IMR-90 (cell line): Measurements from ENCODE around the gene CDADC1. TPM values are rescaled to one million over a fixed set of nuclear protein-coding genes. Genes with fewer than 3 reads are reported as not detected.

Source experiments
- ATAC-seq: fragments of 200-7000 bp; cut with Tn5 transposase; 2 replicates; pipeline ENCODE4 v1.9.1; 2020; ENCODE audit warnings: low read depth, mild to moderate bottlenecking, moderate library complexity
- BruUV-seq: library from RNA; stranded (reverse); fragments of 400-500 nt; replicated peaks from 2 replicates; lab custom pipeline; 2021; lab: Mats Ljungman, UMichigan
- CTCF ChIA-PET: fragments of 300-600 bp; formaldehyde crosslinking; extraction: SDS; loops from one replicate; lab custom pipeline; 2021; ENCODE audit warnings: antibody characterized with exemption; lab: Yijun Ruan, JAX
- POLR2A ChIA-PET: fragments of 300-600 bp; sonication (Branson Sonifier 250); formaldehyde crosslinking; loops from one replicate; lab custom pipeline; 2022; ENCODE audit warnings: antibody characterized with exemption; ENCODE audit not compliant: unreplicated experiment; lab: Charles Lee
- DNase-seq: peaks from one replicate; pipeline ENCODE4 v3.0.0; 2013
- H2AFZ ChIP-seq: replicated peaks from 2 replicates; pipeline ENCODE3; 2013; ENCODE audit warnings: low read length, mild to moderate bottlenecking; ENCODE audit not compliant: poor library complexity
- H2AK5ac ChIP-seq: 2 replicates; pipeline ENCODE4 v1.6.1; 2013; ENCODE audit warnings: low read depth, low read length, inconsistent platforms
- H2AK9ac ChIP-seq: replicated peaks from 2 replicates; pipeline ENCODE3; 2013; ENCODE audit warnings: mild to moderate bottlenecking, low read depth, low read length, moderate library complexity; ENCODE audit not compliant: poor library complexity
- H2BK120ac ChIP-seq: 2 replicates; pipeline ENCODE4 v1.6.1; 2013; ENCODE audit warnings: low read depth, low read length, inconsistent platforms
- H2BK15ac ChIP-seq: 3 replicates; pipeline ENCODE4 v1.6.1; 2013; ENCODE audit warnings: low read depth, low read length, inconsistent platforms
- H2BK20ac ChIP-seq: 2 replicates; pipeline ENCODE4 v1.6.1; 2013; ENCODE audit warnings: low read depth, mild to moderate bottlenecking, inconsistent platforms, low read length, moderate library complexity
- H2BK5ac ChIP-seq: 2 replicates; pipeline ENCODE4 v1.6.1; 2013; ENCODE audit warnings: mild to moderate bottlenecking, low read depth, low read length, inconsistent platforms; ENCODE audit not compliant: poor library complexity, severe bottlenecking
- H3K14ac ChIP-seq: replicated peaks from 2 replicates; pipeline ENCODE4 v1.6.1; 2013; ENCODE audit warnings: low read depth, low read length, inconsistent platforms
- H3K18ac ChIP-seq: 2 replicates; pipeline ENCODE4 v1.6.1; 2013; ENCODE audit warnings: low read depth, low read length, control low read depth
- H3K23ac ChIP-seq: 2 replicates; pipeline ENCODE4 v1.6.1; 2013; ENCODE audit warnings: low read depth, low read length, inconsistent platforms
- H3K27ac ChIP-seq: 2 replicates; pipeline ENCODE4 v1.5.1; 2013; ENCODE audit warnings: mild to moderate bottlenecking, control low read depth, low read length; ENCODE audit not compliant: insufficient read depth
- H3K27me3 ChIP-seq: 2 replicates; pipeline ENCODE4 v1.6.1; 2013; ENCODE audit warnings: low read length; ENCODE audit not compliant: control insufficient read depth, insufficient read depth
- H3K36me3 ChIP-seq: 2 replicates; pipeline ENCODE4 v1.6.1; 2013; ENCODE audit warnings: low read length, mixed read lengths; ENCODE audit not compliant: control insufficient read depth, insufficient read depth
- H3K4ac ChIP-seq: 2 replicates; pipeline ENCODE4 v1.6.1; 2013; ENCODE audit warnings: low read depth, low read length, inconsistent platforms
- H3K4me1 ChIP-seq: 2 replicates; pipeline ENCODE4 v1.6.1; 2013; ENCODE audit warnings: low read length, mixed read lengths; ENCODE audit not compliant: control insufficient read depth, insufficient read depth
- H3K4me2 ChIP-seq: 2 replicates; pipeline ENCODE4 v1.6.1; 2013; ENCODE audit warnings: low read depth, mild to moderate bottlenecking, control low read depth, low read length, moderate library complexity
- H3K4me3 ChIP-seq: 2 replicates; pipeline ENCODE4 v1.5.1; 2013; ENCODE audit warnings: low read depth, mild to moderate bottlenecking, control low read depth, low read length, moderate library complexity; ENCODE audit not compliant: insufficient read depth
- H3K56ac ChIP-seq: 2 replicates; pipeline ENCODE4 v1.6.1; 2013; ENCODE audit warnings: low read length, inconsistent platforms; ENCODE audit not compliant: insufficient read depth; ENCODE audit errors: extremely low read depth
- H3K79me1 ChIP-seq, 2 experiments: 2 replicates each; pipeline ENCODE4 v1.6.1; 2013; ENCODE audit warnings: low read length in 2 of 2, inconsistent platforms in 1 of 2, low read depth in 1 of 2
- H3K9ac ChIP-seq: 2 replicates; pipeline ENCODE4 v1.6.1; 2013; ENCODE audit warnings: low read depth, low read length, control low read depth
- H3K9me1 ChIP-seq: 2 replicates; pipeline ENCODE4 v1.6.1; 2013; ENCODE audit warnings: low read length, inconsistent platforms; ENCODE audit not compliant: insufficient read depth
- H3K9me3 ChIP-seq: 2 replicates; pipeline ENCODE4 v1.6.1; 2013; ENCODE audit warnings: low read length; ENCODE audit not compliant: control insufficient read depth, insufficient read depth
- H4K20me1 ChIP-seq: 2 replicates; pipeline ENCODE4 v1.6.1; 2013; ENCODE audit warnings: low read length, inconsistent platforms; ENCODE audit not compliant: insufficient read depth
- H4K5ac ChIP-seq: 2 replicates; pipeline ENCODE4 v1.6.1; 2013; ENCODE audit warnings: mild to moderate bottlenecking, low read depth, low read length, control low read depth
- H4K8ac ChIP-seq, 2 experiments: 2 replicates each; pipeline ENCODE4 v1.6.1; 2013; ENCODE audit warnings: low read depth in 2 of 2, low read length in 2 of 2, control low read depth in 1 of 2, inconsistent platforms in 1 of 2
- H4K91ac ChIP-seq: 2 replicates; pipeline ENCODE4 v1.6.1; 2013; ENCODE audit warnings: low read depth, low read length, inconsistent platforms; ENCODE audit not compliant: insufficient read depth
- BHLHE40 ChIP-seq: fragments of 150-350 bp; IDR thresholded peaks from 2 replicates; pipeline ENCODE4 v1.6.1; 2016; ENCODE audit warnings: mild to moderate bottlenecking, low read depth, low read length
- CEBPB ChIP-seq: IDR thresholded peaks from 2 replicates; pipeline ENCODE4 v1.6.1; 2012; ENCODE audit warnings: low read depth, low read length, improper control_type of control experiment
- CHD1 ChIP-seq: IDR thresholded peaks from 2 replicates; pipeline ENCODE4 v1.6.1; 2012; ENCODE audit warnings: low read depth, low read length, improper control_type of control experiment
- CTCF ChIP-seq: conservative IDR thresholded peaks from 2 replicates; pipeline ENCODE4 v1.5.1; 2012; ENCODE audit warnings: mild to moderate bottlenecking, low read depth, low read length, improper control_type of control experiment
- ELK1 ChIP-seq: fragments of 150-350 bp; IDR thresholded peaks from 2 replicates; pipeline ENCODE4 v1.6.1; 2016; ENCODE audit warnings: low read depth, mild to moderate bottlenecking, low read length, moderate library complexity, borderline replicate concordance
- FOS ChIP-seq: fragments of 150-350 bp; IDR thresholded peaks from 2 replicates; pipeline ENCODE4 v1.6.1; 2016; ENCODE audit warnings: low read depth, low read length
- MAFK ChIP-seq: IDR thresholded peaks from 2 replicates; pipeline ENCODE4 v1.6.1; 2012; ENCODE audit warnings: low read depth, low read length, improper control_type of control experiment
- MAZ ChIP-seq: IDR thresholded peaks from 2 replicates; pipeline ENCODE4 v1.6.1; 2012; ENCODE audit warnings: low read depth, mild to moderate bottlenecking, low read length, improper control_type of control experiment, moderate library complexity, borderline replicate concordance
- MXI1 ChIP-seq: IDR thresholded peaks from 2 replicates; pipeline ENCODE4 v1.6.1; 2012; ENCODE audit warnings: low read depth, mild to moderate bottlenecking, low read length, moderate library complexity, borderline replicate concordance
- NFE2L2 ChIP-seq: fragments of 150-350 bp; IDR thresholded peaks from 2 replicates; pipeline ENCODE4 v1.6.1; 2016; ENCODE audit warnings: low read depth, mild to moderate bottlenecking, low read length
- POLR2A ChIP-seq: IDR thresholded peaks from 2 replicates; pipeline ENCODE4 v1.6.1; 2012; ENCODE audit warnings: mild to moderate bottlenecking, low read depth, low read length
- RAD21 ChIP-seq: IDR thresholded peaks from 2 replicates; pipeline ENCODE4 v1.6.1; 2012; ENCODE audit warnings: low read length, improper control_type of control experiment
- RCOR1 ChIP-seq: IDR thresholded peaks from 2 replicates; pipeline ENCODE4 v1.6.1; 2012; ENCODE audit warnings: mild to moderate bottlenecking, low read length, improper control_type of control experiment; ENCODE audit not compliant: insufficient replicate concordance
- RFX5 ChIP-seq: IDR thresholded peaks from 2 replicates; pipeline ENCODE4 v1.8.0; 2012; ENCODE audit warnings: low read depth, mild to moderate bottlenecking, low read length, moderate library complexity
- SMC3 ChIP-seq: fragments of 150-350 bp; IDR thresholded peaks from 2 replicates; pipeline ENCODE4 v1.6.1; 2016; ENCODE audit warnings: low read depth, mild to moderate bottlenecking, antibody characterized with exemption, low read length, moderate library complexity
- USF2 ChIP-seq: fragments of 150-350 bp; IDR thresholded peaks from 2 replicates; pipeline ENCODE4 v1.6.1; 2017; ENCODE audit warnings: mild to moderate bottlenecking, antibody characterized with exemption, low read length, low read depth
- WGBS, 2 experiments: methylation state at CpG; one replicate each; pipeline versions ENCODE4 v1.1.5 to v1.1.7; 2013; ENCODE audit warnings: missing lambda C conversion rate in 2 of 2; ENCODE audit not compliant: insufficient read length in 1 of 2; ENCODE audit errors: extremely low coverage in 2 of 2; 5-methylcytosine and 5-hydroxymethylcytosine counted together
- dilution Hi-C: fragments of 300-500 bp; cut with HindIII; formaldehyde crosslinking; loops from one replicate; pipeline ENCODE4 v1.14.3; 2018; ENCODE audit warnings: low sequenced_read_pairs; ENCODE audit not compliant: unreplicated experiment
- in situ Hi-C: fragments of 300-500 bp; cut with MboI; formaldehyde crosslinking; loops from 3 replicates; pipeline ENCODE4 v1.14.3; 2019; ENCODE audit warnings: low sequenced_read_pairs, inconsistent platforms, mixed read lengths
- intact Hi-C: fragments of 100-400 bp; cut with micrococcal nuclease; formaldehyde crosslinking; loops from 2 replicates; pipeline ENCODE4 v1.10.0; 2022
- polyA plus RNA-seq, 3 experiments: library from polyadenylated mRNA; depleted of rRNA; stranded (reverse); fragments of >200 nt; gene quantifications; 2 replicates each; pipeline ENCODE4 v1.2.3, GENCODE V29; 2012; ENCODE audit warnings: low replicate concordance in 1 of 3
- total RNA-seq: library from RNA; depleted of rRNA; stranded (reverse); fragments of >200 nt; gene quantifications from 2 replicates; pipeline ENCODE4 v1.2.3, GENCODE V29; 2012

CDADC1 gene
- total and polyA plus RNA-seq, 2 of the 4 experiments (the other 2 are of a cell fraction), result 0.54 to 2.6 TPM

GRCh38 chr13:49210114-49210513 is 37.6 kb upstream of the CDADC1 start:
- in situ Hi-C loops (no loop called here), dilution Hi-C loops (no loop called here), intact Hi-C loops (no loop called here)
- Histone ChIP-seq H3K36me3 (peaks cover 20% of the 10 kb centered on the region), H2BK120ac (no peak overlapping the region), H3K4me2 (no peak overlapping the region), H4K5ac (no peak overlapping the region), H2AK9ac (no peak overlapping the region), H4K8ac (no peak overlapping the region), H3K9me1 (no peaks in the 10 kb centered on the region), H3K56ac (no peak overlapping the region), H3K4me1 (no peaks in the 10 kb centered on the region), H2BK15ac (no peak overlapping the region), H2BK5ac (no peak overlapping the region), H3K23ac (no peak overlapping the region), H3K18ac (no peak overlapping the region), H3K27ac (no peak overlapping the region), H3K9ac (no peak overlapping the region), H3K4ac (no peak overlapping the region), H3K79me1 (no peaks in the 10 kb centered on the region), H3K9me3 (no peaks in the 10 kb centered on the region), H2BK20ac (no peak overlapping the region), H2AFZ (no peak overlapping the region), H4K91ac (no peak overlapping the region), H3K4me3 (no peak overlapping the region), H3K27me3 (no peaks in the 10 kb centered on the region), H4K20me1 (no peaks in the 10 kb centered on the region), H3K14ac (no peak overlapping the region), H2AK5ac (no peak overlapping the region)
- TF ChIP-seq USF2, result no peak
- TF ChIP-seq SMC3, result no peak
- no peak for TF ChIP-seq RFX5
- TF ChIP-seq ELK1, result no peak
- no peak for TF ChIP-seq MAFK
- no peak for TF ChIP-seq RCOR1
- no peak for TF ChIP-seq CTCF
- TF ChIP-seq MAZ, result no peak
- TF ChIP-seq POLR2A, result no peak
- no peak for TF ChIP-seq RAD21
- no peak for TF ChIP-seq BHLHE40
- no peak for TF ChIP-seq FOS
- no peak for TF ChIP-seq MXI1
- TF ChIP-seq CEBPB, result no peak
- no peak for TF ChIP-seq CHD1
- no peak for TF ChIP-seq NFE2L2
- DNase-seq, result no peak
- POLR2A ChIA-PET, result no interaction called here
- no CpG with 5 or more reads among the region's 1 CpG for WGBS, 2 experiments
- CTCF ChIA-PET, result interaction anchor here (0.8 kb wide), 1 partner anchor 28 kb away, joined by 5 read pairs; no protein-coding TSS in a partner anchor
- no TSS peak for BruUV-seq
- ATAC-seq, result no peak
